Dendritic cell treated with granulocyte-macrophage colony-stimulating factor and Interleukin-4, amounts not matched to agents 40 ng/mL and 50 ng/mL, for 4 days (primary cell): ENCODE measurements around the gene SLC22A2.

ENCODE experiments used
- H3K27ac Mint-ChIP-seq: one replicate; pipeline ENCODE4 v1.8.0; 2022; ENCODE audit warnings: mild to moderate bottlenecking, mixed read lengths
- H3K27me3 Mint-ChIP-seq: one replicate; pipeline ENCODE4 v1.8.0; 2022; ENCODE audit warnings: mild to moderate bottlenecking, mixed read lengths
- H3K36me3 Mint-ChIP-seq: one replicate; pipeline ENCODE4 v1.8.0; 2022; ENCODE audit warnings: low read depth, mixed read lengths
- H3K4me1 Mint-ChIP-seq: one replicate; pipeline ENCODE4 v1.8.0; 2022; ENCODE audit warnings: low read depth, mixed read lengths
- H3K4me3 Mint-ChIP-seq: one replicate; pipeline ENCODE4 v1.8.0; 2022; ENCODE audit warnings: mild to moderate bottlenecking, moderate library complexity, mixed read lengths
- H3K9me3 Mint-ChIP-seq: one replicate; pipeline ENCODE4 v1.8.0; 2022; ENCODE audit warnings: mixed read lengths
- intact Hi-C: fragments of 100-400 bp; cut with micrococcal nuclease; formaldehyde crosslinking; loops from one replicate; pipeline ENCODE4 v1.15.0; 2022

Gene SLC22A2

DNA sequence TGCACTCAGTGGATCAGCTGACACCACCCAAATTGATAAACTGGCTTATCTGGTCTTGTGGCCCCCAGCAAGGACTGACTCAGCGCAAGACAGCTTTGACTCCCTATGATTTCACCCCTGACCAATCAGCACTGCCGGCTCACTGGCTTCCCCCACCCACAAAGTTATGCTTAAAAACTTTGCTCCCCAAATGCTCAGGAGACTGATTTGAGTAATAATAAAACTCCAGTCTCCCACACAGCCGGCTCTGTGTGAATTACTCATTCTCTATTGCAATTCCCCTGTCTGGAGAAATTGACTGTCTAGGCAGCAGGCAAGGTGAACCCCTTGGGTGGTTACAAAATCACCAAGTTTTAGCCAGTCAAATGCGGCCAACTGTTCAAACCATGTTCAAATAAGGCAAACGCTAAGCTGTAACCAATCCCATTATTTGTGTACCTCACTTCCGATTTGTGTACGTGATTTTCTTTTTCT, 32.5 kb downstream of the SLC22A2 start:
- Mint-ChIP-seq H3K27ac (no peak overlapping the region), H3K27me3 (no peaks in the 10 kb centered on the region), H3K4me1 (no peaks in the 10 kb centered on the region), H3K9me3 (no peaks in the 10 kb centered on the region), H3K4me3 (no peak overlapping the region), H3K36me3 (no peaks in the 10 kb centered on the region)
- intact Hi-C loops: no loop called here

DNA sequence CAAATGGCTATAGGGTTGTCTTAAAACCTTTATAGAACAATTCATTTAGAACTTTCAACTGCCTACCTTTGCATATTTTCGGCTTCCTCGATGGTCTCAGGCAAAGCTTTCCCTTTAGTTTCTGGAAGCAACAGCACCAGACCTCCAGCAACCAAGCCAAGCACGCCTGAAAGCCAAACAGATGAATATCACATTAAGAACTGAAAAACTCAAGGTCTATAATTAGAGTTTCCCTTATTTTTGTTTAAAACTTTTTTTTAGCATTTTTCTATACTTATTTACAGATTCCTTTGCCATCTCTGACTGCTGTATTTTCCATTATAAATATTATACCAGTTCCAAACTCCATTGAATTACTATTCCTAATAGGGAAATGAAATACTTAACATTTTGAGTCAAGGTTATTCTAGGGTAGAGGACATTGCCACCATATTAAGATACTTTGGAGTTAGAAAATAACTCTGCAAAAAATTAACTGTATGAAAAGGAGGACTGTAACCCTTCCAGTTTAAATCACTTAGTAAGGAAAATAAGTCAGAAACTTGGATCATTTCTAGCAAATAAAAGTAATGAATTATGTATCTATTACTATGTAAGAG, 33.9 kb downstream of the SLC22A2 start:
- H3K27me3 Mint-ChIP-seq: no peaks in the 10 kb centered on the region
- H3K27ac Mint-ChIP-seq: no peak overlapping the region
- no peaks in the 10 kb centered on the region for H3K9me3 Mint-ChIP-seq
- H3K36me3 Mint-ChIP-seq: no peaks in the 10 kb centered on the region
- no peaks in the 10 kb centered on the region for H3K4me1 Mint-ChIP-seq
- intact Hi-C loops: no loop called here
- no peak overlapping the region for H3K4me3 Mint-ChIP-seq

DNA sequence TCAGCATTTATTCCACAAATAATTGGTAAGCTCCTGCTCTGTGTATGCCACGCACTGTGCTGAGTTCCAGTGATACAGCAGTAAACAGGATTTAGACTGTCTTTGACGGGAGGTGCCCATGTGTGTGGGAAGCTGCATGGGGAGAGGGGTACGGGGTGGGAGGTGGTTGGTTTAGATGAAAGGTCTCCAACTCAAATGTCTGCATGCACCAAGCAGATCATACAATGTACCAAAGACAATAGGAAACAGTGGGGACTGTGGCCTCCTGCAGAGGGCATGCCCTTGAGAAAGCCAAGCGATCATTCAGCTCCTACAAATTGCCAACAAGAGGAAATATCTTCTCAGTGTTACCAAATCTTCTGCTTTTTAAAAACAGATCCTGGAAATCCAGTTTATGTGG, 36.1 kb downstream of the SLC22A2 start:
- intact Hi-C loops: no loop called here
- Mint-ChIP-seq H3K27me3 (no peaks in the 10 kb centered on the region), H3K4me3 (no peak overlapping the region), H3K27ac (no peak overlapping the region), H3K9me3 (peaks cover 15% of the 10 kb centered on the region), H3K4me1 (no peaks in the 10 kb centered on the region), H3K36me3 (no peaks in the 10 kb centered on the region)

DNA sequence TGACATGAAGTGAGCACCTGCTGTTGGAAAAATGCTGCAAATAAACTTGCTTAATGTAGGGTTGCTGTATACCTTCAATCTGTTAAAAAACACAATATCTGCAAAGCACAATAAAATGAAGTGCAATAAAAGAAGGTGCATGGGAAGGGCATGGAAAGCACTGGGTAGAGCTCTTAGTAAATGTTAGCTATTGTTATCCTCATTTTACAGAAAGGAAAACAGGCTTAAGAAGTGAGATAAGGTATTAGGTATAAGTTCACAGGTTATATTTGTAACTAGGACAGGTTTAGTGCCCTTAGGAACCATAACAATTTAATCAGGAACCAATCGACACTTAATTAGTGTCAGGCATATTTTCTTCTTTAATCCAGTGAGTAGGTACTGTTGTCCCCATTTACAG, 36.7 kb downstream of the SLC22A2 start:
- Mint-ChIP-seq H3K4me3 (no peak overlapping the region), H3K9me3 (peaks cover 15% of the 10 kb centered on the region), H3K36me3 (no peaks in the 10 kb centered on the region), H3K27me3 (no peaks in the 10 kb centered on the region), H3K27ac (no peak overlapping the region), H3K4me1 (no peaks in the 10 kb centered on the region)
- intact Hi-C loops: no loop called here

DNA sequence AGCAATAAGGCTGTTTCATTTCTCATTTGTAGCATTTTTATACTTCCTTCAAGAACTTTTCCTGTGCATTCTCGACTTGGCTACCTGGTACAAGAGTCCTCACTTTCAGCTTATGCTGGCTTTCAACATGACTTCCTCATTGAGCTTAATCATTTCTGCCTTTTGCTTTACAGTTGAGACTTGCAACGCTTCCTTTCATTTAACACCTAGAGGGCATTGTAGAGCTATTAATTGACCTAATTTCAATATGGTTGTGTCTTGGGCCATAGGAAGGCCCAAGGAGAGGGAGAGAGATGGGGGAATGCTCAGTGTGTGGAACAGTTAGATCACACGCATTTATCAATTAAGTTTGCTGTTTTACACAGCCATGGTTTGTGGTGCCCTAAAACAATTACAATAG, 37.2 kb downstream of the SLC22A2 start:
- intact Hi-C loops: no loop called here
- Mint-ChIP-seq H3K9me3 (peaks cover 15% of the 10 kb centered on the region), H3K4me1 (no peaks in the 10 kb centered on the region), H3K36me3 (no peaks in the 10 kb centered on the region), H3K4me3 (no peak overlapping the region), H3K27ac (no peak overlapping the region), H3K27me3 (no peaks in the 10 kb centered on the region)

DNA sequence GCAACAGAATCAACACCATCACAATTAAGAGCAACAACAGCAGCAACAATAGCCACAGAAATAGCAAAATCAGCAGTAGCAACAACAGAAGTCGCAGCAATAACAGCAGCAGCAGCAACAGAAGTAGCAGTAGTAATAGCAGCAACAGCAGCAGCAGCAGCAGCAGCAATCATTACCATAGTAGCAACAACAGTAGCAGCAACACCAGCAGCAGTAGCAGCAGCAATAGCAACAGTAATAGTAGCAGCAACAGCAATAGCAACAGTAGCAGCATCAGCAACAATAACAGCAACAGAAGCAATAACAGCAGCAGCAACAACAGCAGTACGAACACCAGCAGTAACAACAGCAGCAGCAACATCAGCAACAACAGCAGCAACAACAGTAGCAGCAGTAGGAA, 39.8 kb downstream of the SLC22A2 start:
- Mint-ChIP-seq H3K9me3 (peaks cover 15% of the 10 kb centered on the region), H3K27ac (no peak overlapping the region), H3K4me1 (no peaks in the 10 kb centered on the region), H3K4me3 (no peak overlapping the region), H3K36me3 (no peaks in the 10 kb centered on the region), H3K27me3 (no peaks in the 10 kb centered on the region)
- intact Hi-C loops: no loop called here

DNA sequence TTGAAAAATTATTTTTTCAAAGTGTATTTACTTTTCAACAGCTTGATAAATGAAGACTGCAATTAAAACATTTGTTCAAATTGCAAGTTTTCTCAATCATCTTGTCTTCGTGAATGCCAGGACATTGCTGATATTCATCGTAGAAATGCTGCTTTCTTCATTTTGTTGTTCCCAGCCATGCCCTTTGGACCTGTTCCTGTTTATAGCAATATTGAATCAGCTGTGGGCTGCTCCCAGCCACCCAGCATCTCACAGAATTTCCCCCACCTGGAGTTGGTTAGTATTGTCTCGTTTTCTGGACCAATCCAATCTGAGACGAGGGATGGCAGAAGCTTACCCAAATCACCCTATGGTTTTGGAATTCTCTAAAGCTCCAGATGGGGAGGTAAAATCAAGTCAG, 40.8 kb downstream of the SLC22A2 start:
- no peaks in the 10 kb centered on the region for H3K4me1 Mint-ChIP-seq
- intact Hi-C loops: no loop called here
- no peaks in the 10 kb centered on the region for H3K27me3 Mint-ChIP-seq
- no peak overlapping the region for H3K4me3 Mint-ChIP-seq
- no peak overlapping the region for H3K27ac Mint-ChIP-seq
- H3K9me3 Mint-ChIP-seq: peaks cover 25% of the 10 kb centered on the region
- H3K36me3 Mint-ChIP-seq: no peaks in the 10 kb centered on the region

DNA sequence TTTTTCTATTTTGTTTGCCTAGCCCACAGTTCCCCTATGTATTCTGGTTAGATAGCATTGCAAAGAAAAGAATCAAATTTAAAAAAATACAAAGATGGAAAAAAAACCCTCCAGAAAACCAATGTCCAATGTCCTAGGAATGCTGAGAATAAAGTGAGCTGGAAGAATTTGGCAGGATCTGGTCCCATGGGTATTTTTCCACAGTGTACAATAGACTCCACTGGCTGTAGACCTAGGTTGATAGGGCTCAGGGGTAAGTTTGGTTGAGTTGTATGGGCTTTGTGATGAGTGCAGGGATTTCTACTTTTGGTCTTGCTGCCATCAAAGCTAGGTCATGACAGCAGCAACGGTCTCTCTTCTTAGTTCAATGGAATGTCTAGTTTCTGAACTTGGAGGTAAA, 41.5 kb downstream of the SLC22A2 start:
- Mint-ChIP-seq H3K9me3 (peaks cover 27% of the 10 kb centered on the region), H3K4me1 (no peaks in the 10 kb centered on the region), H3K4me3 (no peak overlapping the region), H3K27me3 (no peaks in the 10 kb centered on the region), H3K27ac (no peak overlapping the region), H3K36me3 (no peaks in the 10 kb centered on the region)
- intact Hi-C loops: no loop called here

DNA sequence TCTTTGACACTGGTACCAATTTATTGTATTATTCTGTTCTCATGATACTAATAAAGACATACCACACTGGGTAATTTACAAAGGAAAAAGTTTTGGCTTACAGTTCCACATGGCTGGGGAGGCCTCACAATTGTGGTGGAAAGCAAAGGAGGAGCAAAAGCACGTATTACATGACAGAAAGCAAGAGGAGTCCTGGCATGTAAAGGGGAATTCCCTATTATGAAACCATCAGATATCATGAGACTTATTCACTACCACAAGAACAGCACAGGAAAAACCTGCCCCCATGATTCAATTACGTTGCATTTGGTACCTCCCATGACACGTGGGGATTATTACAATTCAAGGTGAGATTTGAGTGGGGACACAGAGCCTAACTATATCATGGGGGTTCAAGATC, 43.4 kb downstream of the SLC22A2 start:
- no peak overlapping the region for H3K4me3 Mint-ChIP-seq
- H3K27me3 Mint-ChIP-seq: no peaks in the 10 kb centered on the region
- intact Hi-C loops: no loop called here
- H3K4me1 Mint-ChIP-seq: no peaks in the 10 kb centered on the region
- H3K36me3 Mint-ChIP-seq: no peaks in the 10 kb centered on the region
- peaks cover 34% of the 10 kb centered on the region for H3K9me3 Mint-ChIP-seq
- H3K27ac Mint-ChIP-seq: no peak overlapping the region

DNA sequence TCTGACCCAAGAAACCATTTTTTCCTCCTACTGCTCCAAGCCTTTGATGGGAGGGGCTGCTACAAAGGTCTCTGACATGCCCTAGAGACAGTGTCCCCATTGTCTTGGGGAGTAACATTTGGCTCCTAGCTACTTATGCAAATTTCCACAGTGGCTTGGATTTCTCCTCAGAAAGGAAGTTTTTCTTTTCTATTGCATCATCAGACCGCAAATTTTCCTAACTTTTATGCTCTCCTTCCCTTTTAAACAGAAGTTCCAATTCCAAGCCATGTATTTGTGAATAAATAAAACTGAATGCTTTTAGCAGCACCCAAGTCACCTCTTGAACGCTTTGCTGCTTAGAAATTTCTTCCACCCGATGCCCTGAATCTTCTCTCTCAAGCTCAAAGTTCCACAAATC, 51.0 kb downstream of the SLC22A2 start:
- Mint-ChIP-seq H3K36me3 (no peaks in the 10 kb centered on the region), H3K4me3 (no peak overlapping the region)

DNA sequence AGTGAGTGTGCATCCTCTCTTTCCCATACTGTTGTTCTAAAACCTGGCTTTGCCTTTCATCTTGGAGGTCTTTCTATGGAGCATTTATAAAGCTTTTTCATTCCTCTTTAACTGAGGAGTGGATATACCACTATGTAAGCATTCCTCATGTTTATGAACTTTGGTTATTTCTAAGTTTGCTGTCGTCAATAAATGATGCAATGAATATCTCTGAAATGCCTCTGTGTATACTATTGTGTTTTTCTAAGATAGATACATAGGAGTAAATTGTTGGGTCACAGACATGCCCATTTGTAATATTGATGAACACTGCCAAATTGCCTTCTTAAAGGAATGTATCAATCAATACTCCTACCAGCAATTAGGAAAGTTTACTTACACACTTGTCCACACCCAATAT, 53.9 kb downstream of the SLC22A2 start:
- no peak overlapping the region for H3K4me3 Mint-ChIP-seq
- no peaks in the 10 kb centered on the region for H3K4me1 Mint-ChIP-seq
- intact Hi-C loops: no loop called here
- no peak overlapping the region for H3K27ac Mint-ChIP-seq
- no peaks in the 10 kb centered on the region for H3K27me3 Mint-ChIP-seq
- H3K36me3 Mint-ChIP-seq: no peaks in the 10 kb centered on the region
- H3K9me3 Mint-ChIP-seq: peaks cover 22% of the 10 kb centered on the region

More for the DNA sequence above, 51.0 kb downstream of the SLC22A2 start:
- Mint-ChIP-seq H3K4me1 (no peaks in the 10 kb centered on the region), H3K27me3 (no peaks in the 10 kb centered on the region), H3K27ac (no peak overlapping the region), H3K9me3 (peaks cover 31% of the 10 kb centered on the region)
- intact Hi-C loops: no loop called here

DNA sequence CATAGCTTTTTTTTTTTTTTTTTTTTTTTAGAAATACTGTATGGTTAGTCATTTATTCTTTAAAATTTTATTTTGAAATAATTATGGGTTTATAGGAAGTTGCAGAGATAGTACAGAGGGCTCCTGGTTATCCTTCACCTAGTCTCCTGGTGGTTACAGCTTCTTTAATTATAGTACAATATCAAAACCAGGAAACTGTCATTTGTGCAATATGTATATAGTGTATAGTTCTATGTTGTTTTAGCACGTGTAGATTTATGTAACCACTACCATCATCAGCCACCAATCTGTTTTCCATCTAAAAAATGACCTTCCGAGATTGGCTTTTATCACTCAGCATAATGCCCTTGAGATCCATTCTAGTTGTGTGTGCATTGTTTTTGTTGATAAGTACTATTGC, 54.7 kb downstream of the SLC22A2 start:
- intact Hi-C loops: no loop called here
- peaks cover 22% of the 10 kb centered on the region for H3K9me3 Mint-ChIP-seq
- H3K4me1 Mint-ChIP-seq: no peaks in the 10 kb centered on the region

DNA sequence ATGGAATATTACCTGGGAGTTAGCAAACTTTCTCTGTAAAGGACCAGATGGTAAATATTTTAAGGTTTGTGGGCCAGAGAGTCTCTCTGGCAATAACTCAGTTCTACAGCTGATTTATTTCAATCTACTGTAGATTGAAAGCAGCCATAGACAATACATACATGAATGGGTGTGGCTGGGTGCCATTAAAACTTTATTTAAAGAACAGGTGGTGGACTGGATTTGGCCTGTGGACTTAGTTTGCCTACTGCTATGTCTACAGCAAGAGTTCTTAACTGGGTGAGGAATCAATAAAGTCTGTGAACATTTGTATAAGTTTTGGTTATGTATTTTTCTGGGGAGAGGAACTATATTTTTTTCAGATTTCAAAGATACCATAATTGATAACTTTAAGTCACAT, 55.1 kb downstream of the SLC22A2 start:
- intact Hi-C loops: no loop called here
- H3K36me3 Mint-ChIP-seq: no peaks in the 10 kb centered on the region
- no peak overlapping the region for H3K27ac Mint-ChIP-seq
- no peak overlapping the region for H3K4me3 Mint-ChIP-seq
- peaks cover 22% of the 10 kb centered on the region for H3K9me3 Mint-ChIP-seq
- no peaks in the 10 kb centered on the region for H3K4me1 Mint-ChIP-seq
- H3K27me3 Mint-ChIP-seq: no peaks in the 10 kb centered on the region

More for the DNA sequence above, 54.7 kb downstream of the SLC22A2 start:
- Mint-ChIP-seq H3K4me3 (no peak overlapping the region), H3K27ac (no peak overlapping the region), H3K27me3 (no peaks in the 10 kb centered on the region), H3K36me3 (no peaks in the 10 kb centered on the region)

DNA sequence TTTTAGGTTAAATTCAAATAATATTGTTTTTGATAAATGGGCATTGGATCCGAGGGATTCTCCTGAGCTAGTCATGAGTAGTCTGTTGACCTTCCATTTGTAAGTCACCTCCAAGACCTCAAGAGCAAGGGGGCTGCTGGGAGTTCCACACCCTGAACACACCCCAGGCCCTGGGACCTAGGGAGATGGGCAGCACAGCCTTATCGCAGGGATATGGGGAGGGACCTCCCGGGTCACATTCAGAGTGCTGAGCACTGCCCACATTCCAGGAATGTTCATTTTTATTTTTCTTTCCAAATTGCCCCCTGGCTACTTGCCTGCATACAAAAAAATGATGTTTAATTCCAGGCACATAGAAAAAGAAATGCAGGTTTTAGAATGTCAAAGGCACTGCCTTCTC, 55.5 kb downstream of the SLC22A2 start:
- intact Hi-C loops: no loop called here
- H3K4me3 Mint-ChIP-seq: no peak overlapping the region
- peaks cover 20% of the 10 kb centered on the region for H3K9me3 Mint-ChIP-seq
- no peaks in the 10 kb centered on the region for H3K27me3 Mint-ChIP-seq
- no peak overlapping the region for H3K27ac Mint-ChIP-seq
- H3K36me3 Mint-ChIP-seq: no peaks in the 10 kb centered on the region
- H3K4me1 Mint-ChIP-seq: no peaks in the 10 kb centered on the region

DNA sequence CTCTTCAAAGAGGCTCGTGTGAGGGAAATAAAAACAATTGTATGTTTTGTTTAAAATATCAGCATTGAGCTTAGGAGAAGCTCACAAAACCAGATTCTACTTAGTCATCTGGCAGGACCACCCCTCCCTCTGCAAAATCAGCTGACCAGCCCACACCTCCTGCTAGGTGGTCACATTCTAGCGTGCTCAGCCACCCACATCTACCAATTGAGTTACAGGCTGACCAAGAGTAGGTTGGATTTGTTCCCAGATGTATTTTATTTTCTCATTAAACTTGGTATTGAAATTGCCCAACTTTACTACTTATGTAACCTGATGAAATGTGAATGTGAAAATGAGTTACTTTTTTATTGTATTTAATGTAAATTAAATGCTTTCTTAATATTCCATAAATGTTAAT, 56.2 kb downstream of the SLC22A2 start:
- Mint-ChIP-seq H3K4me3 (no peak overlapping the region), H3K27ac (no peak overlapping the region), H3K36me3 (no peaks in the 10 kb centered on the region), H3K27me3 (no peaks in the 10 kb centered on the region), H3K9me3 (peaks cover 13% of the 10 kb centered on the region), H3K4me1 (no peaks in the 10 kb centered on the region)
- intact Hi-C loops: no loop called here
